Measurements from ENCODE around the gene PPP4C. TPM values are rescaled to one million over a fixed set of nuclear protein-coding genes. Genes with fewer than 3 reads are reported as not detected.
"Not testable (repeated sequence)": the region's sequence is repeated elsewhere in the genome, so short reads cannot be mapped to it uniquely, and the experiment has no call there.

Gene PPP4C
- total RNA-seq, 3 donors from 2014 or later, result 47.7 to 55.1 (median 51.7) TPM

DNA sequence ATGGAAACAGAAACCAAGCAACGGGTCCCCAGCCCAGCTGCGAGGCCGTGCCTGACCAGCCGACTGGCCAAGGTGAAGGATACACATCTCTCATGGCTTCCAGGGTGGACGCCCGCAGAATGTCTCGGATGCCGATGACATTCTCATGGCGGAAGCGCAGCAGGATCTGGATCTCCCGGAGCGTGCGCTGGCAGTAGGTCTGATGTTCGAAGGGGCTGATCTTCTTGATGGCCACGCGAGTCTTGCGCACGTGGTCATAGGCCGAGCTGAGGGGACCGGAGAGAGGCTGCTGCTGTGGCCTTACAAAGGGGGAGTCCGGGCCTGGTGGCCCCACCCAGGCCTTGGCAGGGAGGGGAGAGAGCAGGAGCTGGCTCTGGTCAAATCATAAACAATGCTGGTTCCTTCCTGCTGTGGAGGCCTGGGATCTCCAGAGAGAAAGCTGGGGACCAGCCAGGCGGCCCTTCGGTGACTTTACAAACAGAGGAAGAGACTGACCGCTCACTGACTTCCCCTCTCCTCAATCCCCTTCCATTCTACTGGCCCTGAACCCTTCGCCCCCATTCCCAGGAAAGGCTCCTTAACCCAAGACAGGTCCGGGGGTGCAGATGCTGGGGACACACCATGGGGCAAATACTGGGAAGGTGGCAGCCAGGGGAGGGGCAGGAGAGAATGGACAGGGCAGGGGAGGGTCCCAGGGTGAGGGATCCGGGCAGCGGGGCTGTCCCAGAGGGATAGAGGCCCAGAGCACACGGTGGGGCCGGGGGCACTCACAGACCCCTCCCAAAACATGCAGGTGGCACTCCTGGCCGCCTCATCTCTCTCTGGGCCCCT is 46.2 kb downstream of the PPP4C start:
- Histone ChIP-seq H3K27ac (peak overlapping the region; percentile 93 to 96), H3K4me1 (no peaks in the 10 kb centered on the region), H3K4me3 (peak overlapping the region; percentile 95 to 96 (median 96)), H3K36me3 (no peaks in the 10 kb centered on the region), H3K27me3 (no peaks in the 10 kb centered on the region), H3K9me3 (no peaks in the 10 kb centered on the region)
- DNase-seq (ENCODE audit: low spot score in 2 of 2), result peak in 1 of 2 donors; percentile 54
- intact Hi-C loops (cut with DNase I; ENCODE audit: low total_unique reads), result no loop called here
- TF ChIP-seq POLR2AphosphoS5 (IDR thresholded peaks at IDR 0.05), result peak in 1 of 3 donors; percentile 12
- no peak for TF ChIP-seq POLR2A (IDR thresholded peaks at IDR 0.05)

DNA sequence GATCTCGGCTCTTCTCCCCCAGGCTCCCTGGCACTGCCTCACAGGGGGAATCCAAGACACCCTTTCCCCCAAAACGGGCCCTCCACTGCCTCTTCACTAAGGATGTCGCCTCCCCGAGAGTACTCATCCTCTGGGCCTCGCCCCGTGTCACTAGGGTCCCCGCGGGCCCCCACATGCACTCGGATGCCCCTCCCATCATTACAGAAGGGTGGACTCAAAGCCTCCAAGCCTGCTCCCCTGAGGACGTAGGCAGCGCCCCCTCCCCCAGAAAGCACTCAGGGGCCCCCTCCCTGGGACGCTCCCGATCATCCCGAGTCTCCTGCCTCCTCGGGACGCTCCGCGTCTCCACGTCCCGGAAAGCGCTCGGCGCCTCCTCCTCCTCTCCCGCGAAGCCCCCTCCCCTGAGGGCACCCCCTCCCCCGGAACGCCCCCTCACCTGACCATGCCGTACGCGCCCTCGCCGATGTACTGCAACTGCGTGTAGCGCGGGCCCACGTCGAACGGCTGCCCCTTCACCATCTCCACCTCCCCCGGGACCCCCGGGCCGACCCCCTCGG is 46.9 kb downstream of the PPP4C start:
- no peaks in the 10 kb centered on the region for H3K4me1 ChIP-seq
- no peaks in the 10 kb centered on the region for H3K9me3 ChIP-seq
- H3K27ac ChIP-seq, result peak overlapping the region; percentile 93 to 96
- no peak for DNase-seq (ENCODE audit: low spot score in 2 of 2)
- no peaks in the 10 kb centered on the region for H3K27me3 ChIP-seq
- no peaks in the 10 kb centered on the region for H3K36me3 ChIP-seq
- intact Hi-C loops (cut with DNase I; ENCODE audit: low total_unique reads), result no loop called here
- H3K4me3 ChIP-seq, result peak overlapping the region; percentile 95 to 96 (median 96)
- TF ChIP-seq, protein P1, sequence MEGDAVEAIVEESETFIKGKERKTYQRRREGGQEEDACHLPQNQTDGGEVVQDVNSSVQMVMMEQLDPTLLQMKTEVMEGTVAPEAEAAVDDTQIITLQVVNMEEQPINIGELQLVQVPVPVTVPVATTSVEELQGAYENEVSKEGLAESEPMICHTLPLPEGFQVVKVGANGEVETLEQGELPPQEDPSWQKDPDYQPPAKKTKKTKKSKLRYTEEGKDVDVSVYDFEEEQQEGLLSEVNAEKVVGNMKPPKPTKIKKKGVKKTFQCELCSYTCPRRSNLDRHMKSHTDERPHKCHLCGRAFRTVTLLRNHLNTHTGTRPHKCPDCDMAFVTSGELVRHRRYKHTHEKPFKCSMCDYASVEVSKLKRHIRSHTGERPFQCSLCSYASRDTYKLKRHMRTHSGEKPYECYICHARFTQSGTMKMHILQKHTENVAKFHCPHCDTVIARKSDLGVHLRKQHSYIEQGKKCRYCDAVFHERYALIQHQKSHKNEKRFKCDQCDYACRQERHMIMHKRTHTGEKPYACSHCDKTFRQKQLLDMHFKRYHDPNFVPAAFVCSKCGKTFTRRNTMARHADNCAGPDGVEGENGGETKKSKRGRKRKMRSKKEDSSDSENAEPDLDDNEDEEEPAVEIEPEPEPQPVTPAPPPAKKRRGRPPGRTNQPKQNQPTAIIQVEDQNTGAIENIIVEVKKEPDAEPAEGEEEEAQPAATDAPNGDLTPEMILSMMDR (IDR thresholded peaks at IDR 0.05), result no peak
- TF ChIP-seq POLR2AphosphoS5 (IDR thresholded peaks at IDR 0.05) (no peak), POLR2A (IDR thresholded peaks at IDR 0.05) (no peak)

DNA sequence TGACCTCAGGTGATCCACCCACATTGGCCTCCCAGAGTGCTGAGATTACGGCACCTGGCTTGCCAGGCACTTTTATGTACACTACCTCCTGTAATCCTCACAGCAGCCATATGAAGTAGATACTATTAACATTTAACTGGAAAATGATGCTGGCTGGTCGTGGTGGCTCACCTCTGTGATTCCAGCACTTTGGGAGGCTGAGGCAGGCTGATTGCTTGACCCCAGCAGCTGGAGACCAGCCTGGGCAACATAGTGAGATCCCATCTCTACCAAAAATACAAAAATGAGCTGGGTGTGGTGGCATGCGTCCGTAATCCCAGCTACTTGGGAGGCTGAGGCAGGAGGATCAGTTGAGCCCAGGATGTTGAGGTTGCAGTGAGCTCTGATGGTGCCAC is 49.2 kb downstream of the PPP4C start:
- intact Hi-C loops (cut with DNase I; ENCODE audit: low total_unique reads), result no loop called here
- Histone ChIP-seq H3K27me3 (no peaks in the 10 kb centered on the region), H3K4me1 (no peaks in the 10 kb centered on the region), H3K4me3 (no peak overlapping the region), H3K36me3 (no peaks in the 10 kb centered on the region), H3K9me3 (no peaks in the 10 kb centered on the region), H3K27ac (peak overlapping the region; percentile 93 to 96)
- no peak for DNase-seq (ENCODE audit: low spot score in 2 of 2)
- TF ChIP-seq, protein P1 (IDR thresholded peaks at IDR 0.05), result no peak
- TF ChIP-seq POLR2AphosphoS5 (IDR thresholded peaks at IDR 0.05) (no peak), POLR2A (IDR thresholded peaks at IDR 0.05) (no peak)

DNA sequence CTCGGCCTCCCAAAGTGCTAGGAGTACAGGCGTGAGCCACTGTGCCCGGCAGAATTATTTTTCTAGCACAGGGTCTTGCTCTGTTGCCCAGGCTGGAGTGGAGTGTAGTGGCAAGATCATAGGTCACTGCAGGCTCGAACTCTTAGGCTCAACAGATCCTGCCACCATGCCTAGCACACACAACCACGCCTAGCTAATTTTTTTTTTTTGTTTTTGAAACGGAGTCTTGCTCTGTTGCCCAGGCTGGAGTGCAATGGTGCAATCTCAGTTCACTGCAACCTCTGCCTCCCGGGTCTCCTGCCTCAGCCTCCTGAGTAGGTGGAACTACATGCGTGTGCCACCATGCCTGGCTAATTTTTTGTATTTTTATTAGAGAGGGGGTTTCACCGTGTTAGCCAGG is 49.9 kb downstream of the PPP4C start:
- intact Hi-C loops (cut with DNase I; ENCODE audit: low total_unique reads); H3K36me3 ChIP-seq; H3K9me3 ChIP-seq; H3K4me3 ChIP-seq; DNase-seq (ENCODE audit: low spot score in 2 of 2); H3K27me3 ChIP-seq; H3K4me1 ChIP-seq; H3K27ac ChIP-seq: not testable (repeated sequence)

DNA sequence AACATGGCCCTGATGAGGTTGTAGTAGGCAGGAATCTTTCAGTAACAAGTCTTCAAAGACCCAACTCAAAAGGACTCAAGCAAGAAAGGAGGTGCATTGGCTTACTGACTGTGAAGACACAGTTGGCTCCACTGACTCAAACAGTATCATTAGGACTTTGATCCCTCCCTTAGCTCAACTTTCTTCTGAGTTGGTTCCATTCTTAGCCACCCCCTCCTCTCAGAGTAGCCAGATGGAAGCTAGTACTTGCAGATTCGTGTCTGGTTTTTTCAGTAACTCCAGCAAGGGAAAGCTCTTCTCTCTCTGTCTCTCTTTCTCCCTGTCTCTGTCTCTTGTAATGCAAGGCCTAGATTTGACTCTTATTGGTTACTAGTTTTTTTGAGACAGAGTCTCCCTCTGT is 52.2 kb downstream of the PPP4C start:
- no peaks in the 10 kb centered on the region for H3K27me3 ChIP-seq
- intact Hi-C loops (cut with DNase I; ENCODE audit: low total_unique reads), result no loop called here
- H3K4me3 ChIP-seq, result no peak overlapping the region
- H3K9me3 ChIP-seq, result no peaks in the 10 kb centered on the region
- no peaks in the 10 kb centered on the region for H3K4me1 ChIP-seq
- DNase-seq (ENCODE audit: low spot score in 2 of 2), result no peak
- no peak overlapping the region for H3K27ac ChIP-seq
- H3K36me3 ChIP-seq, result no peaks in the 10 kb centered on the region
- TF ChIP-seq, protein P1 (IDR thresholded peaks at IDR 0.05), result no peak
- TF ChIP-seq POLR2A (IDR thresholded peaks at IDR 0.05) (no peak), POLR2AphosphoS5 (IDR thresholded peaks at IDR 0.05) (no peak)

DNA sequence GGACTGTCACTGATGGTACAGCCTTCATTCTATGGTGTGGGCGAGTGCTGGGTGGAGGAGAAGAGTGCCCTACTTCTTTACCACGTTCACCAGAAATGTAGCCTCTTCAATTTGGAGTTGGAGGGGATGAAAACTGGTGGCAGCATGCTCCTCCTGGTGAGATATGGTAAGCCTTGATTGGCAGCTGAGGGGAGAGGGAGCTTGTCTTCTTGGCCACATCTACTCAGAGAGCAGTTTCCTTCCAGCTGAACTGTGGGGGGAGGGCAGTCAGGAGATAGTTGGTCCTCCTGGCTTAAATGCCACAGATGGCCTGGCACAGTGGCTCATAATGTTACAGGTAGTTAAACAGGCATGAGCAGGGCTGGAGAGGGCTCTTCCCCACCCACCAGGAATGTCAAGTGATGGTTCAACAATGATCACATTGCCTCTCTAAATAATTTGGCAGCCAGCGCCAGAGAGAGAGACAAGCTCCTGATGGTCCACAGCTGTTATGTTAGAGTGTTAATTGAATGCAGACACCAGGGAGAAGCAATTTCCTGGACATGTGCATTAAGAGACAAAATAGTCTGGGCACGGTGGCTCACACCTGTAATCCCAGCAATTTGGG is 56.2 kb downstream of the PPP4C start:
- Histone ChIP-seq H3K4me1 (no peaks in the 10 kb centered on the region), H3K27me3 (no peaks in the 10 kb centered on the region), H3K27ac (no peak overlapping the region), H3K4me3 (no peak overlapping the region), H3K9me3 (no peaks in the 10 kb centered on the region), H3K36me3 (no peaks in the 10 kb centered on the region)
- TF ChIP-seq POLR2A (IDR thresholded peaks at IDR 0.05) (no peak), POLR2AphosphoS5 (IDR thresholded peaks at IDR 0.05) (no peak)
- TF ChIP-seq, protein P1 (IDR thresholded peaks at IDR 0.05), result no peak
- intact Hi-C loops (cut with DNase I; ENCODE audit: low total_unique reads), result no loop called here
- no peak for DNase-seq (ENCODE audit: low spot score in 2 of 2)
